WTC11 (cell line): ENCODE data around the gene TIMM17B. TPM values are rescaled to one million over a fixed set of nuclear protein-coding genes. Genes with fewer than 3 reads are reported as not detected.

Experiments used
- ATAC-seq: fragments of 200-7000 bp; cut with Tn5 transposase; 2 replicates; pipeline ENCODE4 v1.10.0; 2021; ENCODE audit warnings: mild to moderate bottlenecking, moderate library complexity
- CTCF ChIA-PET: fragments of 300-600 bp; sonication (Branson Sonifier 250); formaldehyde crosslinking; loops from one replicate; lab custom pipeline; 2021; ENCODE audit warnings: antibody characterized with exemption; lab: Charles Lee
- POLR2A ChIA-PET: fragments of 350-600 bp; sonication (Branson Sonifier 250); formaldehyde crosslinking; loops from one replicate; lab custom pipeline; 2021; ENCODE audit warnings: antibody characterized with exemption; lab: Charles Lee
- DNase-seq: peaks from one replicate; pipeline ENCODE4 v3.0.0; 2021; ENCODE audit warnings: low spot score
- H3K27ac Mint-ChIP-seq: 2 replicates; pipeline ENCODE4 v1.8.0; 2021; ENCODE audit warnings: mixed read lengths
- H3K27me3 Mint-ChIP-seq: 2 replicates; pipeline ENCODE4 v1.8.0; 2021; ENCODE audit warnings: low read depth, mild to moderate bottlenecking, moderate library complexity, mixed read lengths
- H3K36me3 Mint-ChIP-seq: 2 replicates; pipeline ENCODE4 v1.8.0; 2021; ENCODE audit warnings: mixed read lengths
- H3K4me1 Mint-ChIP-seq: 2 replicates; pipeline ENCODE4 v1.8.0; 2022; ENCODE audit warnings: mixed read lengths
- H3K4me3 Mint-ChIP-seq: 2 replicates; pipeline ENCODE4 v1.8.0; 2021; ENCODE audit warnings: mild to moderate bottlenecking, moderate library complexity, mixed read lengths
- H3K9me3 Mint-ChIP-seq: 2 replicates; pipeline ENCODE4 v1.8.0; 2021; ENCODE audit warnings: mixed read lengths
- ESRRA ChIP-seq: sonication (generic); formaldehyde crosslinking; IDR thresholded peaks from 2 replicates; pipeline ENCODE4 v1.8.1; 2022; ENCODE audit warnings: mild to moderate bottlenecking, missing genetic modification reagents, borderline replicate concordance
- JAZF1 ChIP-seq: fragments of 250-450 bp; sonication (Bioruptor Pico); IDR thresholded peaks from 2 replicates; pipeline ENCODE4 v1.9.0; 2021; ENCODE audit warnings: moderate library complexity, mild to moderate bottlenecking, inconsistent platforms
- JUN ChIP-seq: sonication (generic); formaldehyde crosslinking; IDR thresholded peaks from 2 replicates; pipeline ENCODE4 v1.8.0; 2023; ENCODE audit warnings: mild to moderate bottlenecking, missing genetic modification reagents
- SOX15 ChIP-seq: fragments of 250-450 bp; sonication (Bioruptor Pico); IDR thresholded peaks from 2 replicates; pipeline ENCODE4 v1.9.0; 2021; ENCODE audit warnings: mild to moderate bottlenecking
- TP53 ChIP-seq: sonication (generic); formaldehyde crosslinking; IDR thresholded peaks from 2 replicates; pipeline ENCODE4 v1.8.1; 2023; ENCODE audit warnings: mild to moderate bottlenecking, missing genetic modification reagents
- ZNF121 ChIP-seq: sonication (generic); formaldehyde crosslinking; IDR thresholded peaks from 2 replicates; pipeline ENCODE4 v1.8.0; 2023; ENCODE audit warnings: missing genetic modification reagents
- ZNF317 ChIP-seq: sonication (generic); formaldehyde crosslinking; IDR thresholded peaks from 2 replicates; pipeline ENCODE4 v1.8.1; 2023; ENCODE audit warnings: low read depth, mild to moderate bottlenecking, moderate library complexity, missing genetic modification reagents, borderline replicate concordance
- total RNA-seq: library from RNA; stranded (reverse); gene quantifications from 3 replicates; pipeline ENCODE4 v1.2.3, GENCODE V29; 2021
- TF ChIP-seq, protein P1 (sequence below): sonication (generic); formaldehyde crosslinking; IDR thresholded peaks from 2 replicates; pipeline ENCODE4 v1.8.0; 2023; ENCODE audit warnings: mild to moderate bottlenecking, missing genetic modification reagents
- TF ChIP-seq, protein P2 (sequence below): sonication (generic); formaldehyde crosslinking; IDR thresholded peaks from 2 replicates; pipeline ENCODE4 v1.8.1; 2023; ENCODE audit warnings: mild to moderate bottlenecking, missing genetic modification reagents
- TF ChIP-seq, protein P3 (sequence below): sonication (generic); formaldehyde crosslinking; IDR thresholded peaks from 2 replicates; pipeline ENCODE4 v1.8.1; 2023; ENCODE audit warnings: mild to moderate bottlenecking, missing genetic modification reagents, borderline replicate concordance
- TF ChIP-seq, protein P4 (sequence below): sonication (generic); formaldehyde crosslinking; IDR thresholded peaks from 2 replicates; pipeline ENCODE4 v1.8.1; 2022; ENCODE audit warnings: mild to moderate bottlenecking, moderate library complexity, missing genetic modification reagents
- TF ChIP-seq, protein P5 (sequence below): fragments of 250-450 bp; sonication (Bioruptor Pico); IDR thresholded peaks from 2 replicates; pipeline ENCODE4 v2.1.2; 2022; ENCODE audit warnings: mild to moderate bottlenecking, moderate library complexity
- TF ChIP-seq, protein P6 (sequence below): sonication (generic); formaldehyde crosslinking; IDR thresholded peaks from 2 replicates; pipeline ENCODE4 v1.8.1; 2023; ENCODE audit warnings: mild to moderate bottlenecking, moderate library complexity, missing genetic modification reagents
- TF ChIP-seq, protein P7 (sequence below): sonication (generic); formaldehyde crosslinking; IDR thresholded peaks from 2 replicates; pipeline ENCODE4 v1.8.1; 2023; ENCODE audit warnings: mild to moderate bottlenecking, missing genetic modification reagents, moderate library complexity
- TF ChIP-seq, protein P8 (sequence below): fragments of 250-450 bp; sonication (Bioruptor Pico); IDR thresholded peaks from 2 replicates; pipeline ENCODE4 v1.9.0; 2021; ENCODE audit warnings: moderate library complexity, mild to moderate bottlenecking, inconsistent platforms, borderline replicate concordance

TIMM17B gene
- total RNA-seq, 1 experiment from 2014 or later, result 99.6 TPM

DNA sequence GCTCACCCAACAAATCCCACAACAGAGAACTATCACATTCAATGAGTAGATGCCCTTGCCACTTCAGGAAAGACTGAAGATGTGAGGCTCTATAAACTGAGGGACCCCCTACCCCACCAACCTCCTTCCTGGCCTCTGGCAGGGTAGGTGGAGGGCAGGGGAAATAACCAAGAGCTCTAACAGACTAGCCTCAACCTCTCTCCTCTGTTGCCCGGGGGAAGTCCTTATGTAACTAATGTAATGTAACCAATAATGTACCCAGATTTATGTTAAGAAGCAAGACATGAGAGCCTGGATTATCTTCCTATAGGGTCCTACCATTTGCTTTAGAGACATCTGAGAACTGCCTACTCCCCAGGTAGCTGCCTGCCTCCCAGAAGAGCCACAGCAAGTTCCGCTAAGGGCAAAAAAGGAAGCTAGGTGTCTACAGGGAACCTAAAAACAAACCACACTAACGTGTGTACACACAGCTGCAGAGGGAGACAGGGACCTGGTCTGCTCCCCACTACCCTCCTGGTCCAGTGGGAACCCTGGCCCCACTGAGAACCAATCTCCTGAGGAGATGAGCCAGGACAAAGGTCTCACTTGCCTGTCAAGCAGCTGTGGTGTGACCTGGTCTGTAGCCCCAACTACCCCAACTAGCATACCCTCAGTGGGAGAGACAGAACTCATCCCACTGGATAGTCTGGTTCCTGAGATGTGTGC lies 42.1 kb upstream of the TIMM17B start (continued):
- TF ChIP-seq, protein P1, sequence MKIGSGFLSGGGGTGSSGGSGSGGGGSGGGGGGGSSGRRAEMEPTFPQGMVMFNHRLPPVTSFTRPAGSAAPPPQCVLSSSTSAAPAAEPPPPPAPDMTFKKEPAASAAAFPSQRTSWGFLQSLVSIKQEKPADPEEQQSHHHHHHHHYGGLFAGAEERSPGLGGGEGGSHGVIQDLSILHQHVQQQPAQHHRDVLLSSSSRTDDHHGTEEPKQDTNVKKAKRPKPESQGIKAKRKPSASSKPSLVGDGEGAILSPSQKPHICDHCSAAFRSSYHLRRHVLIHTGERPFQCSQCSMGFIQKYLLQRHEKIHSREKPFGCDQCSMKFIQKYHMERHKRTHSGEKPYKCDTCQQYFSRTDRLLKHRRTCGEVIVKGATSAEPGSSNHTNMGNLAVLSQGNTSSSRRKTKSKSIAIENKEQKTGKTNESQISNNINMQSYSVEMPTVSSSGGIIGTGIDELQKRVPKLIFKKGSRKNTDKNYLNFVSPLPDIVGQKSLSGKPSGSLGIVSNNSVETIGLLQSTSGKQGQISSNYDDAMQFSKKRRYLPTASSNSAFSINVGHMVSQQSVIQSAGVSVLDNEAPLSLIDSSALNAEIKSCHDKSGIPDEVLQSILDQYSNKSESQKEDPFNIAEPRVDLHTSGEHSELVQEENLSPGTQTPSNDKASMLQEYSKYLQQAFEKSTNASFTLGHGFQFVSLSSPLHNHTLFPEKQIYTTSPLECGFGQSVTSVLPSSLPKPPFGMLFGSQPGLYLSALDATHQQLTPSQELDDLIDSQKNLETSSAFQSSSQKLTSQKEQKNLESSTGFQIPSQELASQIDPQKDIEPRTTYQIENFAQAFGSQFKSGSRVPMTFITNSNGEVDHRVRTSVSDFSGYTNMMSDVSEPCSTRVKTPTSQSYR (CRISPR knock-in tag), result no peak
- TF ChIP-seq, protein P2, sequence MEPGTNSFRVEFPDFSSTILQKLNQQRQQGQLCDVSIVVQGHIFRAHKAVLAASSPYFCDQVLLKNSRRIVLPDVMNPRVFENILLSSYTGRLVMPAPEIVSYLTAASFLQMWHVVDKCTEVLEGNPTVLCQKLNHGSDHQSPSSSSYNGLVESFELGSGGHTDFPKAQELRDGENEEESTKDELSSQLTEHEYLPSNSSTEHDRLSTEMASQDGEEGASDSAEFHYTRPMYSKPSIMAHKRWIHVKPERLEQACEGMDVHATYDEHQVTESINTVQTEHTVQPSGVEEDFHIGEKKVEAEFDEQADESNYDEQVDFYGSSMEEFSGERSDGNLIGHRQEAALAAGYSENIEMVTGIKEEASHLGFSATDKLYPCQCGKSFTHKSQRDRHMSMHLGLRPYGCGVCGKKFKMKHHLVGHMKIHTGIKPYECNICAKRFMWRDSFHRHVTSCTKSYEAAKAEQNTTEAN (CRISPR knock-in tag), result no peak

DNA sequence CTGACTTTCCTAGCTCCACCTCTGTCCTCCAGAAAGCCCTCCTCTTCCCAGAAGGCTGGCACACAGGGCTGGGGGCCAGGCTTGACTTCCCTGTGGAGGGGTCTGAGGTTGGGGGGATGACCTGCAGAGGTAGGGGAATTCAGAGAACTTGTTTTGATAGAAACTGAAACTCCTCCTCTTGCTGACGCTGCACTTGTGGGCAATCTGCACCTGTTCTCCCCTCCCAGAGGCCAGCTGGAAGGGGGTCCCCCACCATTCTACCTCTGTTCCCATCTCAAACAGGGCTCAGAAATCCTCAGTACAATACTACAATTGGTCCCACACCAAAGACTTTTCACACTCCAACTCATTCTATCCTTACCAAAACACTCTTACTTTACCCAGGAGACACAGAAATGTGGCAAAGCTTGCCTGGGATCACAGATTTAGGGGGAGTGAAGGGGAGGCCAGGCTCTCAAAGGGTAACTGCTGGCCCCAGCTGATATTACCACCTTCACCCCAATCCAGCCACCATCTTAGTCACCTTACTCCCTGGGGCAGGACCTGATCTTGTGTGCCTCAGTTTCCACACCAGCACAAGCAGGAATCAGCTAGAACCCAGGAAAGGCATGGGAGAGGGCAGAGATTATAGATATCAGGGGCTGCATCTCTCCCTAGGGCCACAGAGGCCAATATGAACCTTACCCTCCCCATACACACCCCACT lies 41.3 kb upstream of the TIMM17B start:
- ATAC-seq, result no peak
- CTCF ChIA-PET, result interaction anchor here (1.4 to 2.6 kb wide), 2 partner anchors 11 to 47 kb away, joined by 4 to 21 read pairs; no protein-coding TSS in a partner anchor
- Mint-ChIP-seq H3K9me3 (no peaks in the 10 kb centered on the region), H3K4me3 (no peak overlapping the region), H3K36me3 (peaks cover 28% of the 10 kb centered on the region), H3K27ac (peak overlapping the region; percentile 89), H3K4me1 (peaks cover 42% of the 10 kb centered on the region), H3K27me3 (no peaks in the 10 kb centered on the region)
- no peak for TF ChIP-seq JAZF1
- TF ChIP-seq, protein P3, sequence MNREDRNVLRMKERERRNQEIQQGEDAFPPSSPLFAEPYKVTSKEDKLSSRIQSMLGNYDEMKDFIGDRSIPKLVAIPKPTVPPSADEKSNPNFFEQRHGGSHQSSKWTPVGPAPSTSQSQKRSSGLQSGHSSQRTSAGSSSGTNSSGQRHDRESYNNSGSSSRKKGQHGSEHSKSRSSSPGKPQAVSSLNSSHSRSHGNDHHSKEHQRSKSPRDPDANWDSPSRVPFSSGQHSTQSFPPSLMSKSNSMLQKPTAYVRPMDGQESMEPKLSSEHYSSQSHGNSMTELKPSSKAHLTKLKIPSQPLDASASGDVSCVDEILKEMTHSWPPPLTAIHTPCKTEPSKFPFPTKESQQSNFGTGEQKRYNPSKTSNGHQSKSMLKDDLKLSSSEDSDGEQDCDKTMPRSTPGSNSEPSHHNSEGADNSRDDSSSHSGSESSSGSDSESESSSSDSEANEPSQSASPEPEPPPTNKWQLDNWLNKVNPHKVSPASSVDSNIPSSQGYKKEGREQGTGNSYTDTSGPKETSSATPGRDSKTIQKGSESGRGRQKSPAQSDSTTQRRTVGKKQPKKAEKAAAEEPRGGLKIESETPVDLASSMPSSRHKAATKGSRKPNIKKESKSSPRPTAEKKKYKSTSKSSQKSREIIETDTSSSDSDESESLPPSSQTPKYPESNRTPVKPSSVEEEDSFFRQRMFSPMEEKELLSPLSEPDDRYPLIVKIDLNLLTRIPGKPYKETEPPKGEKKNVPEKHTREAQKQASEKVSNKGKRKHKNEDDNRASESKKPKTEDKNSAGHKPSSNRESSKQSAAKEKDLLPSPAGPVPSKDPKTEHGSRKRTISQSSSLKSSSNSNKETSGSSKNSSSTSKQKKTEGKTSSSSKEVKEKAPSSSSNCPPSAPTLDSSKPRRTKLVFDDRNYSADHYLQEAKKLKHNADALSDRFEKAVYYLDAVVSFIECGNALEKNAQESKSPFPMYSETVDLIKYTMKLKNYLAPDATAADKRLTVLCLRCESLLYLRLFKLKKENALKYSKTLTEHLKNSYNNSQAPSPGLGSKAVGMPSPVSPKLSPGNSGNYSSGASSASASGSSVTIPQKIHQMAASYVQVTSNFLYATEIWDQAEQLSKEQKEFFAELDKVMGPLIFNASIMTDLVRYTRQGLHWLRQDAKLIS (CRISPR knock-in tag), result no peak
- TF ChIP-seq, protein P4, sequence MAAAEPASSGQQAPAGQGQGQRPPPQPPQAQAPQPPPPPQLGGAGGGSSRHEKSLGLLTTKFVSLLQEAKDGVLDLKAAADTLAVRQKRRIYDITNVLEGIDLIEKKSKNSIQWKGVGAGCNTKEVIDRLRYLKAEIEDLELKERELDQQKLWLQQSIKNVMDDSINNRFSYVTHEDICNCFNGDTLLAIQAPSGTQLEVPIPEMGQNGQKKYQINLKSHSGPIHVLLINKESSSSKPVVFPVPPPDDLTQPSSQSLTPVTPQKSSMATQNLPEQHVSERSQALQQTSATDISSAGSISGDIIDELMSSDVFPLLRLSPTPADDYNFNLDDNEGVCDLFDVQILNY (CRISPR knock-in tag), result no peak
- TF ChIP-seq, protein P5, sequence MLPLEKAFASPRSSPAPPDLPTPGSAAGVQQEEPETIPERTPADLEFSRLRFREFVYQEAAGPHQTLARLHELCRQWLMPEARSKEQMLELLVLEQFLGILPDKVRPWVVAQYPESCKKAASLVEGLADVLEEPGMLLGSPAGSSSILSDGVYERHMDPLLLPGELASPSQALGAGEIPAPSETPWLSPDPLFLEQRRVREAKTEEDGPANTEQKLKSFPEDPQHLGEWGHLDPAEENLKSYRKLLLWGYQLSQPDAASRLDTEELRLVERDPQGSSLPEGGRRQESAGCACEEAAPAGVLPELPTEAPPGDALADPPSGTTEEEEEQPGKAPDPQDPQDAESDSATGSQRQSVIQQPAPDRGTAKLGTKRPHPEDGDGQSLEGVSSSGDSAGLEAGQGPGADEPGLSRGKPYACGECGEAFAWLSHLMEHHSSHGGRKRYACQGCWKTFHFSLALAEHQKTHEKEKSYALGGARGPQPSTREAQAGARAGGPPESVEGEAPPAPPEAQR (CRISPR knock-in tag), result no peak
- TF ChIP-seq, protein P6, sequence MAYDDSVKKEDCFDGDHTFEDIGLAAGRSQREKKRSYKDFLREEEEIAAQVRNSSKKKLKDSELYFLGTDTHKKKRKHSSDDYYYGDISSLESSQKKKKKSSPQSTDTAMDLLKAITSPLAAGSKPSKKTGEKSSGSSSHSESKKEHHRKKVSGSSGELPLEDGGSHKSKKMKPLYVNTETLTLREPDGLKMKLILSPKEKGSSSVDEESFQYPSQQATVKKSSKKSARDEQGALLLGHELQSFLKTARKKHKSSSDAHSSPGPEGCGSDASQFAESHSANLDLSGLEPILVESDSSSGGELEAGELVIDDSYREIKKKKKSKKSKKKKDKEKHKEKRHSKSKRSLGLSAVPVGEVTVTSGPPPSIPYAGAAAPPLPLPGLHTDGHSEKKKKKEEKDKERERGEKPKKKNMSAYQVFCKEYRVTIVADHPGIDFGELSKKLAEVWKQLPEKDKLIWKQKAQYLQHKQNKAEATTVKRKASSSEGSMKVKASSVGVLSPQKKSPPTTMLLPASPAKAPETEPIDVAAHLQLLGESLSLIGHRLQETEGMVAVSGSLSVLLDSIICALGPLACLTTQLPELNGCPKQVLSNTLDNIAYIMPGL (CRISPR knock-in tag), result no peak
- no peak for TF ChIP-seq TP53 (CRISPR knock-in tag)
- TF ChIP-seq SOX15, result no peak
- no peak for TF ChIP-seq ESRRA (CRISPR knock-in tag)
- TF ChIP-seq, protein P7, sequence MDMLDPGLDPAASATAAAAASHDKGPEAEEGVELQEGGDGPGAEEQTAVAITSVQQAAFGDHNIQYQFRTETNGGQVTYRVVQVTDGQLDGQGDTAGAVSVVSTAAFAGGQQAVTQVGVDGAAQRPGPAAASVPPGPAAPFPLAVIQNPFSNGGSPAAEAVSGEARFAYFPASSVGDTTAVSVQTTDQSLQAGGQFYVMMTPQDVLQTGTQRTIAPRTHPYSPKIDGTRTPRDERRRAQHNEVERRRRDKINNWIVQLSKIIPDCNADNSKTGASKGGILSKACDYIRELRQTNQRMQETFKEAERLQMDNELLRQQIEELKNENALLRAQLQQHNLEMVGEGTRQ (CRISPR knock-in tag), result no peak
- no peak for TF ChIP-seq ZNF121 (CRISPR knock-in tag)
- TF ChIP-seq JUN (CRISPR knock-in tag), result no peak
- TF ChIP-seq, protein P8, sequence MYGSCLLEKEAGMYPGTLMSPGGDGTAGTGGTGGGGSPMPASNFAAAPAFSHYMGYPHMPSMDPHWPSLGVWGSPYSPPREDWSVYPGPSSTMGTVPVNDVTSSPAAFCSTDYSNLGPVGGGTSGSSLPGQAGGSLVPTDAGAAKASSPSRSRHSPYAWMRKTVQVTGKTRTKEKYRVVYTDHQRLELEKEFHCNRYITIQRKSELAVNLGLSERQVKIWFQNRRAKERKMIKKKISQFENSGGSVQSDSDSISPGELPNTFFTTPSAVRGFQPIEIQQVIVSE (CRISPR knock-in tag), result no peak
- TF ChIP-seq ZNF317, result no peak
- POLR2A ChIA-PET, result interaction anchor here (0.8 to 1.0 kb wide), 2 partner anchors 27 to 112 kb away, joined by 3 to 4 read pairs; no protein-coding TSS in a partner anchor
- no peak for DNase-seq
